ENCODE results near the gene PPIB. TPM values are rescaled to one million over a fixed set of nuclear protein-coding genes. Genes with fewer than 3 reads are reported as not detected.
"Not testable (repeated sequence)": the region's sequence is repeated elsewhere in the genome, so short reads cannot be mapped to it uniquely, and the experiment has no call there.

The PPIB gene
- total RNA-seq, 1 experiment from 2014 or later, result 544 TPM

- no peak for DNase-seq (ENCODE audit: extremely low read depth, low read depth)
Observed at GRCh38 chr15:64143276-64143675, 19.5 kb downstream of the PPIB start.

- no peak for DNase-seq (ENCODE audit: extremely low read depth, low read depth)
Observed at GRCh38 chr15:64141798-64142512, 20.9 kb downstream of the PPIB start.

- DNase-seq (ENCODE audit: extremely low read depth, low read depth), result no peak
Observed at GRCh38 chr15:64138331-64138941, 24.4 kb downstream of the PPIB start.

GRCh38 chr15:64137226-64137833, 25.5 kb downstream of the PPIB start:
- no peak for DNase-seq (ENCODE audit: extremely low read depth, low read depth)

- no peak for DNase-seq (ENCODE audit: extremely low read depth, low read depth)
Observed at GRCh38 chr15:64136347-64136746, 26.5 kb downstream of the PPIB start.

- no peak for DNase-seq (ENCODE audit: extremely low read depth, low read depth)
Observed at GRCh38 chr15:64134345-64134829, 28.4 kb downstream of the PPIB start.

- DNase-seq (ENCODE audit: extremely low read depth, low read depth), result no peak
Observed at GRCh38 chr15:64133623-64134344, 29.0 kb downstream of the PPIB start.

- no peak for DNase-seq (ENCODE audit: extremely low read depth, low read depth)
Observed at GRCh38 chr15:64132217-64132616, 30.6 kb downstream of the PPIB start.

GRCh38 chr15:64131547-64131946, 31.3 kb downstream of the PPIB start:
- no peak for DNase-seq (ENCODE audit: extremely low read depth, low read depth)

- no peak for DNase-seq (ENCODE audit: extremely low read depth, low read depth)
Observed at GRCh38 chr15:64130159-64130558, 32.7 kb downstream of the PPIB start.

- no peak for DNase-seq (ENCODE audit: extremely low read depth, low read depth)
Observed at GRCh38 chr15:64127521-64128270, 35.1 kb downstream of the PPIB start.

GRCh38 chr15:64125978-64126377, 36.8 kb downstream of the PPIB start:
- DNase-seq (ENCODE audit: extremely low read depth, low read depth), result no peak

GRCh38 chr15:64122936-64123351, 39.9 kb downstream of the PPIB start:
- DNase-seq (ENCODE audit: extremely low read depth, low read depth), result no peak

GRCh38 chr15:64122444-64122843, 40.4 kb downstream of the PPIB start:
- DNase-seq (ENCODE audit: extremely low read depth, low read depth), result no peak

- no peak for DNase-seq (ENCODE audit: extremely low read depth, low read depth)
Observed at GRCh38 chr15:64121614-64122013, 41.2 kb downstream of the PPIB start.

GRCh38 chr15:64120322-64120721, 42.5 kb downstream of the PPIB start:
- not testable (repeated sequence) for DNase-seq (ENCODE audit: extremely low read depth, low read depth)

- no peak for DNase-seq (ENCODE audit: extremely low read depth, low read depth)
Observed at GRCh38 chr15:64117759-64118487, 44.9 kb downstream of the PPIB start.

- no peak for DNase-seq (ENCODE audit: extremely low read depth, low read depth)
Observed at GRCh38 chr15:64112904-64113303, 49.9 kb downstream of the PPIB start.

- DNase-seq (ENCODE audit: extremely low read depth, low read depth), result no peak
Observed at GRCh38 chr15:64112073-64112772, 50.6 kb downstream of the PPIB start.
